Left ventricle myocardium inferior (tissue), 1 donor: ENCODE data around the gene CLRN1. TPM values are rescaled to one million over a fixed set of nuclear protein-coding genes. Genes with fewer than 3 reads are reported as not detected.

Experiments used
- DNase-seq: peaks from one replicate; pipeline ENCODE4 v3.0.0-alpha.2; 2020
- H3K27ac ChIP-seq: fragments of 200-600 bp; replicated peaks from 2 replicates; pipeline ENCODE4 v1.8.0; 2021
- H3K27me3 ChIP-seq: fragments of 200-600 bp; 2 replicates; pipeline ENCODE4 v1.8.0; 2021; ENCODE audit warnings: low read depth
- H3K36me3 ChIP-seq: fragments of 200-600 bp; 2 replicates; pipeline ENCODE4 v1.8.0; 2021
- H3K4me1 ChIP-seq: fragments of 200-600 bp; 2 replicates; pipeline ENCODE4 v1.8.0; 2021
- H3K4me3 ChIP-seq: fragments of 200-600 bp; 2 replicates; pipeline ENCODE4 v1.8.0; 2021; ENCODE audit warnings: mild to moderate bottlenecking, moderate library complexity
- H3K9me3 ChIP-seq: fragments of 200-600 bp; replicated peaks from 2 replicates; pipeline ENCODE4 v1.8.0; 2021
- CTCF ChIP-seq: fragments of 200-600 bp; IDR thresholded peaks from 2 replicates; pipeline ENCODE4 v1.8.0; 2021; ENCODE audit warnings: antibody characterized with exemption, mild to moderate bottlenecking, borderline replicate concordance
- intact Hi-C: fragments of 100-400 bp; cut with micrococcal nuclease; formaldehyde crosslinking; loops from one replicate; pipeline ENCODE4 v1.11.0; 2022
- total RNA-seq: library from RNA; stranded (reverse); fragmentation: NEBNext Ultra II Directional; extraction: Animal tissue kit (Norgen Biotek cat#: 25700); gene quantifications from one replicate; pipeline ENCODE4 v1.2.1, GENCODE V29; 2021
- donor health status: DM: no; HTN: yes; CAD: no; lungs with severe emphysema.

Gene CLRN1
- total RNA-seq, 1 donor from 2014 or later: not detected

GRCh38 chr3:150945226-150946032 is 27.1 kb downstream of the CLRN1 start:
- no peak for DNase-seq
- Histone ChIP-seq H3K27me3 (no peaks in the 10 kb centered on the region), H3K27ac (no peak overlapping the region), H3K36me3 (no peaks in the 10 kb centered on the region), H3K4me3 (no peak overlapping the region), H3K4me1 (no peaks in the 10 kb centered on the region), H3K9me3 (peaks cover 2% of the 10 kb centered on the region)
- no peak for TF ChIP-seq CTCF
- intact Hi-C loops: no loop called here

GRCh38 chr3:150942221-150942620 is 30.3 kb downstream of the CLRN1 start:
- intact Hi-C loops: no loop called here

GRCh38 chr3:150936693-150937092 is 35.8 kb downstream of the CLRN1 start:
- no peak for TF ChIP-seq CTCF
- DNase-seq: no peak
- H3K27me3 ChIP-seq: peaks cover 7% of the 10 kb centered on the region

More at GRCh38 chr3:150942221-150942620, 30.3 kb downstream of the CLRN1 start:
- TF ChIP-seq CTCF: no peak
- Histone ChIP-seq H3K27ac (no peak overlapping the region), H3K36me3 (no peaks in the 10 kb centered on the region), H3K4me1 (no peaks in the 10 kb centered on the region), H3K9me3 (no peaks in the 10 kb centered on the region), H3K27me3 (peaks cover 7% of the 10 kb centered on the region), H3K4me3 (no peak overlapping the region)
- no peak for DNase-seq

GRCh38 chr3:150933473-150933995 is 39.0 kb downstream of the CLRN1 start:
- no peak for DNase-seq
- no peak for TF ChIP-seq CTCF
- Histone ChIP-seq H3K9me3 (no peaks in the 10 kb centered on the region), H3K4me1 (no peaks in the 10 kb centered on the region), H3K27me3 (peaks cover 7% of the 10 kb centered on the region), H3K36me3 (no peaks in the 10 kb centered on the region), H3K4me3 (no peak overlapping the region), H3K27ac (no peak overlapping the region)
- intact Hi-C loops: no loop called here

More at GRCh38 chr3:150936693-150937092, 35.8 kb downstream of the CLRN1 start:
- Histone ChIP-seq H3K36me3 (no peaks in the 10 kb centered on the region), H3K27ac (no peak overlapping the region), H3K4me3 (no peak overlapping the region), H3K9me3 (no peaks in the 10 kb centered on the region), H3K4me1 (no peaks in the 10 kb centered on the region)
- intact Hi-C loops: no loop called here

GRCh38 chr3:150931745-150932144 is 40.8 kb downstream of the CLRN1 start:
- intact Hi-C loops: no loop called here
- H3K27ac ChIP-seq: no peak overlapping the region
- TF ChIP-seq CTCF: no peak
- no peaks in the 10 kb centered on the region for H3K9me3 ChIP-seq
- no peaks in the 10 kb centered on the region for H3K27me3 ChIP-seq
- H3K36me3 ChIP-seq: no peaks in the 10 kb centered on the region
- H3K4me3 ChIP-seq: no peak overlapping the region
- no peaks in the 10 kb centered on the region for H3K4me1 ChIP-seq
- no peak for DNase-seq
